GM13976 (cell line): Measurements from ENCODE around the gene STK32A.

ENCODE experiments used
- DNase-seq: peaks from one replicate; pipeline ENCODE4 v3.0.0; 2012; ENCODE audit warnings: low spot score
- in situ Hi-C: fragments of 300-500 bp; cut with MboI; formaldehyde crosslinking; loops from one replicate; pipeline ENCODE4 v1.12.0; 2022; ENCODE audit warnings: low sequenced_read_pairs, mixed read lengths, inconsistent platforms; ENCODE audit not compliant: unreplicated experiment
- TF ChIP-seq, protein P1 (sequence below): IDR thresholded peaks from 2 replicates; pipeline ENCODE4 v1.5.1; 2012; ENCODE audit warnings: borderline replicate concordance, mild to moderate bottlenecking; ENCODE audit not compliant: insufficient read depth; ENCODE audit errors: extremely low read depth, missing control alignments, control extremely low read depth

STK32A gene

DNA sequence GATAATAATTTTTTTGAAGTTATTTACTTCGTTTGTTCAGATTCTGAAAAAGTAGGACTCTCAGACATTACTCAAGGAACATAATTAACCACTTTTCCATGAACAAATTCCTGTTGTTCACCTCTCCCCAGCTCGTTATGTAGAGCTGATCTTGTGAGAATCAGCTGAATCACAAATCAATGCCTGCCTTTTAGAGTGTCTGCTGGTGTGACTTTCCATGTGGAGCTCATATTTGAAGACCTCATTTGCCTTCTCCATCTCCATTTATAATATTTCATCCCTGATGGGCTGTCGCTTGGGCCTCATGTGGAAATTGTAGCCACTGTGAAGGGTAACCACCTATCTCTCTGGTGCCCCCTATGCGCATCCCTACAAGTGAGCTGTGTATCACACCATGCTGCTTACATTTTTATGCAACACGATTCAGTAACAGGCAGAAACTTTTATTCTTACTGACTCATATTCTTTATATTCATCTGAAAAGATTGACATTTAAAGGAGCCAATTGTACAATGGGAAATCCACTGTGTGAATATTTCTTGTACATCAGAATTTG lies 111.3 kb downstream of the STK32A start:
- TF ChIP-seq, protein P1, sequence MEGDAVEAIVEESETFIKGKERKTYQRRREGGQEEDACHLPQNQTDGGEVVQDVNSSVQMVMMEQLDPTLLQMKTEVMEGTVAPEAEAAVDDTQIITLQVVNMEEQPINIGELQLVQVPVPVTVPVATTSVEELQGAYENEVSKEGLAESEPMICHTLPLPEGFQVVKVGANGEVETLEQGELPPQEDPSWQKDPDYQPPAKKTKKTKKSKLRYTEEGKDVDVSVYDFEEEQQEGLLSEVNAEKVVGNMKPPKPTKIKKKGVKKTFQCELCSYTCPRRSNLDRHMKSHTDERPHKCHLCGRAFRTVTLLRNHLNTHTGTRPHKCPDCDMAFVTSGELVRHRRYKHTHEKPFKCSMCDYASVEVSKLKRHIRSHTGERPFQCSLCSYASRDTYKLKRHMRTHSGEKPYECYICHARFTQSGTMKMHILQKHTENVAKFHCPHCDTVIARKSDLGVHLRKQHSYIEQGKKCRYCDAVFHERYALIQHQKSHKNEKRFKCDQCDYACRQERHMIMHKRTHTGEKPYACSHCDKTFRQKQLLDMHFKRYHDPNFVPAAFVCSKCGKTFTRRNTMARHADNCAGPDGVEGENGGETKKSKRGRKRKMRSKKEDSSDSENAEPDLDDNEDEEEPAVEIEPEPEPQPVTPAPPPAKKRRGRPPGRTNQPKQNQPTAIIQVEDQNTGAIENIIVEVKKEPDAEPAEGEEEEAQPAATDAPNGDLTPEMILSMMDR: no peak
- in situ Hi-C loops: no loop called here

DNA sequence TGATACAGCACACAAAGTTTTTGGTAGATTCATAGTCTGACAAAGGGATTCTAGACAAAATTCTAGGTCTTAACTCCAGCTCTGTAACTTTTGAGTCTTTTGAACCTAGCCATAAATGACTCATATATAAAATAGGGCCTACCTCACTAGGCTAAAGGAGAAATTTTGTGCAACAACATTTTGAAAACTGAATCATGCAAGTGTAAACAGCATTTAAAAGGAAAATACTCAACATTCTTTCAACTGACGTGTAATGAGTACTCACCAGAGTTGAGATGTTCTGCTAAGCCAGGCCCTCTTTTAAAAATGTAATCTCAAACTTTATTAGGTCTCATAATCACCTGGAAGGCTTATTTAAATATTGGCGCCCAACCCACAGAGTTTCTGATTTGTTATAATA lies 113.2 kb downstream of the STK32A start:
- in situ Hi-C loops: no loop called here
- TF ChIP-seq, protein P1: no peak
- DNase-seq: no peak

More for the DNA sequence above, 111.3 kb downstream of the STK32A start:
- no peak for DNase-seq

DNA sequence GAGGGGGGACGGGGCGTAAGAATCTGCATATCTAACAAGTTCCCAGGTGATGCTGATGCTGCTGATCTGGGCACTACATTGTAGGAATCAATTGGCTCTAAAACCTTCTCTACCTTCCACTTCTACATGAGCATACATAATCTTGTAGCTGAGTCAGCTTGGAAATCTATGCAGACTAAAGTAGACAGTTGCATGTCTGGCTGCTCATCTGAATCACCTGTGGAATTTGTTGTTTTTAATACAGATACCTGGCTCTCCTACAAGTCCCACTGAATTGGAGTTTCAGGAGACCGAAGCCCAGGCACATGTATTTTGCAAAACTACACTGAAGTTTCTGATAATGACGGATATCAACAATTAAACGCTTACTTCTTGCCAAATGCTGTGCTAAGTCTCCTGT lies 113.6 kb downstream of the STK32A start:
- TF ChIP-seq, protein P1: no peak
- in situ Hi-C loops: no loop called here
- DNase-seq: no peak

DNA sequence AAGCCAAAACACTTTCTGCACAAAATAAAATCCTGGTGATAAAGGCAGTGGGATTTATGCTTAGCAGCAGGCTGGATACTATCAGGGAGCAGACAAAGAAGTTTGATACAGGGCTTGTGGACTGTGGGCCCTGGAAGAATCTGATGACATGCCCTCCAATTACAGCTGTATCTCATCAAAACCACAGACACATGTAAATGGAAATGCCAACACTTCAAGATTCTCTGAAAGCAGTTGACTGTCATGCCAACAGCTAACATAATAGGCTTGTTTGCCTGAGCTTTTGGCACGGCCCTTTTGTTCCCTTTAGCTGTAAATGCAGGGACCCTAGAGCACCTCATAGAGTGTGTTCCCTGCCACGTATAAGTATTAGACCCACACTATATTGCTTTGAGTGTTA lies 114.4 kb downstream of the STK32A start:
- DNase-seq: no peak
- TF ChIP-seq, protein P1: no peak
- in situ Hi-C loops: no loop called here

DNA sequence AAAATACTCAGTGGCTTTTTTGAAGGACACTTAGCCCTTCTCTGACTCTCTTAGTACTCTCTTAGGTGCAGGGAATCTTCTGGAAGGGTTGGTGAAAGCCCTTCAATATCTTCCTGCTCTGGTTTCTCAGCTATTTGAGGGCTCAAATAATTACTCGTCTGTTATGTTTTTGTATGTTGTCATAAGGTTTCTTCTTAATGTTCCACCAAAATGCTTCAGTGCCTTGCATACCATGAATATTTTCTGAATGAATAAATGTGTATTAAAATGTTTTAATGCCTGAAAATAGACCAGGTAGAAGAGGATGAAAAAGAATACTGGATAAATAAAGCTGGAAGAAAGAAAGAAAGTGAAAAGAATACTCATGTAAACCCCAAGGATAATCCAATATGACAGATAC lies 124.3 kb downstream of the STK32A start:
- in situ Hi-C loops: no loop called here
- TF ChIP-seq, protein P1: no peak
- no peak for DNase-seq

DNA sequence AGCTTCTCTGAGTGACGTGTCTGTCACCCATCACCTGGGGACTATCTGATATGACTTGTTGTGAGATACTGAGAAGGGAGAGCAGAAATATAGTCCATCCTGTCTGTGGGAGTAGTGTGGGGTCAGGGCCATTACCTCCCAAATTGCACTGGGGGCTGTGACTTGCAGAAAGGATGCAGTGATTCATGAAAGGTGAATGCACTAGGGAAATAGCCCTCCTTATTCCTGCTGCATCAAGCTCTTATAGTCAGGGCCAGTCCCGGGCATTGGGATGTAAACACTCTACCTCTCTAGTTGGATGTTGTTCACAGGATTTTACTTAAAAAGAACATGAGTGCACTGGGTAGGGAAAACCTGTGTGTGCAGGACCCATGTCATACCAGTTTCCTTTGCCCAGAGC lies 124.8 kb downstream of the STK32A start:
- in situ Hi-C loops: no loop called here
- no peak for DNase-seq
- TF ChIP-seq, protein P1: no peak
